ENCODE data around the gene PKD1L1. TPM values are rescaled to one million over a fixed set of nuclear protein-coding genes. Genes with fewer than 3 reads are reported as not detected.

PKD1L1 gene
- polyA plus RNA-seq, 2 of the 4 experiments (the other 2 are of a cell fraction): 0.21 TPM

Other genes starting within 250 kb of the PKD1L1 start
- 34.7 and 39.8 TPM in 2 replicates for gene HUS1, start 31.1 kb upstream of the PKD1L1 start, polyA plus RNA-seq (2011; rRNA removed)
- 18.0 to 21.0 TPM (median 19.4 TPM) in 3 replicates for gene HUS1, start 31.1 kb upstream of the PKD1L1 start, polyA plus RNA-seq (2017; fragmentation: RNase III; extraction: RNeasy Plus Mini Kit Qiagen cat#74134 plus additional on column Dnase treatment)
- not detected in 2 replicates for gene SUN3, start 80.6 kb upstream of the PKD1L1 start, polyA plus RNA-seq (2011; rRNA removed)
- not detected in 3 replicates for gene SUN3, start 80.6 kb upstream of the PKD1L1 start, polyA plus RNA-seq (2017; fragmentation: RNase III; extraction: RNeasy Plus Mini Kit Qiagen cat#74134 plus additional on column Dnase treatment)
- 0.05 TPM in 1 of 2 replicates, not detected in the other for gene C7orf57, start 87.1 kb upstream of the PKD1L1 start, polyA plus RNA-seq (2011; rRNA removed)
- gene C7orf57, start 87.1 kb upstream of the PKD1L1 start, polyA plus RNA-seq (2017; fragmentation: RNase III; extraction: RNeasy Plus Mini Kit Qiagen cat#74134 plus additional on column Dnase treatment): 0.04 to 0.09 TPM (median 0.04 TPM) in 3 replicates
- gene UPP1, start 140.8 kb upstream of the PKD1L1 start, polyA plus RNA-seq (2011; rRNA removed): 46.6 and 55.7 TPM in 2 replicates
- gene UPP1, start 140.8 kb upstream of the PKD1L1 start, polyA plus RNA-seq (2017; fragmentation: RNase III; extraction: RNeasy Plus Mini Kit Qiagen cat#74134 plus additional on column Dnase treatment): 32.2 to 38.1 TPM (median 38.1 TPM) in 3 replicates
- 0.01 TPM in 2 replicates for gene ABCA13, start 223.0 kb upstream of the PKD1L1 start, polyA plus RNA-seq (2011; rRNA removed)
- gene ABCA13, start 223.0 kb upstream of the PKD1L1 start, polyA plus RNA-seq (2017; fragmentation: RNase III; extraction: RNeasy Plus Mini Kit Qiagen cat#74134 plus additional on column Dnase treatment): not detected in 3 replicates